UCSD-AML1 (cell line): ENCODE data around the gene DPF3.

ENCODE experiments used
- DNase-seq: peaks from one replicate; lab custom pipeline; 2025; ENCODE audit not compliant: unreplicated experiment; lab: John Stamatoyannopoulos, UW

Gene DPF3

GRCh38 chr14:72801381-72801812 is 92.5 kb downstream of the DPF3 start:
- no peak for DNase-seq

- no peak for DNase-seq
These were observed 93.0 kb downstream of the DPF3 start for GRCh38 chr14:72800848-72801370.

GRCh38 chr14:72800296-72800695 is 93.6 kb downstream of the DPF3 start:
- no peak for DNase-seq

GRCh38 chr14:72796935-72797334 is 97.0 kb downstream of the DPF3 start:
- DNase-seq, result no peak

- DNase-seq, result no peak
These were observed 100.6 kb downstream of the DPF3 start for GRCh38 chr14:72793156-72793939.

GRCh38 chr14:72792051-72792788 is 101.7 kb downstream of the DPF3 start:
- no peak for DNase-seq

- no peak for DNase-seq
These were observed 102.9 kb downstream of the DPF3 start for GRCh38 chr14:72790887-72791566.

GRCh38 chr14:72788972-72789728 is 104.8 kb downstream of the DPF3 start:
- DNase-seq, result no peak

- no peak for DNase-seq
These were observed 105.6 kb downstream of the DPF3 start for GRCh38 chr14:72788255-72788654.

- DNase-seq, result no peak
These were observed 106.1 kb downstream of the DPF3 start for GRCh38 chr14:72787841-72788240.

- no peak for DNase-seq
These were observed 107.2 kb downstream of the DPF3 start for GRCh38 chr14:72786378-72787350.

- no peak for DNase-seq
These were observed 110.2 kb downstream of the DPF3 start for GRCh38 chr14:72783741-72784140.

- DNase-seq, result no peak
These were observed 111.1 kb downstream of the DPF3 start for GRCh38 chr14:72782817-72783216.

- no peak for DNase-seq
These were observed 112.1 kb downstream of the DPF3 start for GRCh38 chr14:72781561-72782508.

GRCh38 chr14:72780751-72781150 is 113.2 kb downstream of the DPF3 start:
- no peak for DNase-seq

- DNase-seq, result no peak
These were observed 114.2 kb downstream of the DPF3 start for GRCh38 chr14:72779679-72780078.

- DNase-seq, result no peak
These were observed 116.3 kb downstream of the DPF3 start for GRCh38 chr14:72777636-72778035.

GRCh38 chr14:72776701-72777261 is 117.1 kb downstream of the DPF3 start:
- no peak for DNase-seq
